GM21447 (cell line): ENCODE measurements around the gene PLXDC2.
"Not testable (repeated sequence)": the region's sequence is repeated elsewhere in the genome, so short reads cannot be mapped to it uniquely, and the experiment has no call there.

ENCODE experiments used
- ATAC-seq: cut with Tn5 transposase; IDR thresholded peaks from one replicate; pipeline ENCODE4 v1.9.1; 2021; ENCODE audit not compliant: unreplicated experiment

Gene PLXDC2

DNA sequence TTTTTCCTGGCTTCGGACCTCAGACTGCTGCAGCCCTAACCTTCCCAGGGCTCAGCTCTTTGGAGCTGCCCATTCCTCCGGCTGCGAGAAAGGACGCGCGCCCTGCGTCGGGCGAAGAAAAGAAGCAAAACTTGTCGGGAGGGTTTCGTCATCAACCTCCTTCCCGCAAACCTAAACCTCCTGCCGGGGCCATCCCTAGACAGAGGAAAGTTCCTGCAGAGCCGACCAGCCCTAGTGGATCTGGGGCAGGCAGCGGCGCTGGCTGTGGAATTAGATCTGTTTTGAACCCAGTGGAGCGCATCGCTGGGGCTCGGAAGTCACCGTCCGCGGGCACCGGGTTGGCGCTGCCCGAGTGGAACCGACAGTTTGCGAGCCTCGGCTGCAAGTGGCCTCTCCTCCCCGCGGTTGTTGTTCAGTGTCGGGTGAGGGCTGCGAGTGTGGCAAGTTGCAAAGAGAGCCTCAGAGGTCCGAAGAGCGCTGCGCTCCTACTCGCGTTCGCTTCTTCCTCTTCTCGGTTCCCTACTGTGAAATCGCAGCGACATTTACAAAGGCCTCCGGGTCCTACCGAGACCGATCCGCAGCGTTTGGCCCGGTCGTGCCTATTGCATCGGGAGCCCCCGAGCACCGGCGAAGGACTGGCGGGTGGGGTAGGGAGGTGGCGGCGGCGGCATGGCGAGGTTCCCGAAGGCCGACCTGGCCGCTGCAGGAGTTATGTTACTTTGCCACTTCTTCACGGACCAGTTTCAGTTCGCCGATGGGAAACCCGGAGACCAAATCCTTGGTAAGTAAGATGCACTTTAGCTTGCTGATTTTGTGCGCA, at the start of gene PLXDC2:
Gene PLXDC2 (plus strand): TSS at position 22 of the 820 bp plus-strand sequence.
- ATAC-seq: peak; percentile 39

DNA sequence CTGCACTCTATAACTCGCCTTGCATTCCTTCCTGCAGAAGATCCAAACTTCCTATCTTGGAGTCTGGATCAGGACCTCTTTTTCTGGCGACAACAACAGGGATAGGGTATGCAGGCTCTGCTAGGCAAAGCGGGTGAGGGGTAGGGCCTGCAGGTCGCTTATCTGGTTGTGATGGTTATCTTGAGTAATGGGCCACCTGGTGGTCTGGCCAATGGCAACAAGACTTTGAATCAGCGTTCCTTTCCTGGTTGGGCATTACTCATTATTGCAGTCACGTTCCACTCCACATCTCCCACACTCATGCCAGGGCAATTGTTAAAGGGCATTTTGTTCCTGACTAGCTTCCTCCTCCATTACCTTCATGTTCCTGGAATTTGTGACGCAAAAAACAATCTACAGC, 48.4 kb upstream of the PLXDC2 start:
- no peak for ATAC-seq

- not testable (repeated sequence) for ATAC-seq
Measured at GRCh38 chr10:19769826-19770225, 46.4 kb upstream of the PLXDC2 start.

DNA sequence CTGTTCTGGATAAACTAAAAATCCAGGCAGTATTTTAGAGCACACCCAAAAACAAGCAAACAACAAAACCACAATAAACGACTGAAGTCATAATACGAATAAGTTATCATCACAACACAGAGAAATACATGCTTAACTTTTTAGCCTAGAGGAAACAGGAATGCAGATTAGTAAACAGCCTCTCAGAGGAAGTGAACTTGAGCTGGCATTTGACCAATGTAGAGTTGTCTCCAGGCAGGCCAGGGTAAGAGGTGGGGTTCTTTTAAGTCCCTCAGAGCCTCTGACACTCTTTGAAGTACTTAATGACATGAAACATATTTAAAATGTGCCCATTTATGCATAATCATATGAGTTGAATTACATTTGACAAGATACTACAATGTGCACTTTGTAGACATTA, 43.3 kb upstream of the PLXDC2 start:
- no peak for ATAC-seq

DNA sequence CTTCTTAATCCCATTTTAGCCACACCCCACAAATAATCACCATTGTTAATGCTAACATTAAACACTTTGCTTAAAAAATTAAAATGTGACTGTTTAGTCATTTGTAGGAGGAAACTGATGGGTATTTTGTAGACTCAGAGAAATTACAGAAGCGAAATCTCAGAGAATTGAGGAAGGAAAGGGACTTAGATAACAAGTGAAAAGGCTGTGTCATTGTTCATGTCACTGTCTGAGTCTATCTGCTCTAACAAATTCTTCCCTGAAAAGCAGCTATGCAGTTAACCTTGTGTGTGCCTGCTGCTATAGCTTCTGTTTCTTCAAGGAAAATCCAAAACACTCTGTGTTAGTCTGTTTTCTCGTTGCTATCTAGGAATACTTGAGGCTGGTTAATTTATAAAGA, 40.9 kb upstream of the PLXDC2 start:
- ATAC-seq: no peak

DNA sequence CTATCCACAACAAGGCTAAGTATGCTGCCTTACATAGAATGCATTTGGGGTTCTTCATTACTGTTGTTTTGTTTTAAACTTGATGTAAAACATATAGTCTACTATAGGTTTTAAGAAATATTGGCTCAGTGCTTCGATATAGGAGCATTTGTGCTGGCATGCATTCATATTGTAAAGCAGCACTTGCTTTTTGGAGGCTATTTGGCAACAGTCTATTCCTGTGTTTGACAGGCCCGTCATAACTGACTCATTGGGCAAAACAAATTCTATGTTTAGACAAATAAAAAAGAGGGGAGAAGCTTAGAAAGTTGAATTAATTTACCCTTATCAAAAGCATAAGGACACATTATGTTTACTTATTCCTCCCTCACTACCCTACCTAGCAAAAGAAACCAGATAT, 38.4 kb upstream of the PLXDC2 start:
- ATAC-seq: no peak

GRCh38 chr10:19778996-19779395, 37.2 kb upstream of the PLXDC2 start:
- ATAC-seq: no peak

DNA sequence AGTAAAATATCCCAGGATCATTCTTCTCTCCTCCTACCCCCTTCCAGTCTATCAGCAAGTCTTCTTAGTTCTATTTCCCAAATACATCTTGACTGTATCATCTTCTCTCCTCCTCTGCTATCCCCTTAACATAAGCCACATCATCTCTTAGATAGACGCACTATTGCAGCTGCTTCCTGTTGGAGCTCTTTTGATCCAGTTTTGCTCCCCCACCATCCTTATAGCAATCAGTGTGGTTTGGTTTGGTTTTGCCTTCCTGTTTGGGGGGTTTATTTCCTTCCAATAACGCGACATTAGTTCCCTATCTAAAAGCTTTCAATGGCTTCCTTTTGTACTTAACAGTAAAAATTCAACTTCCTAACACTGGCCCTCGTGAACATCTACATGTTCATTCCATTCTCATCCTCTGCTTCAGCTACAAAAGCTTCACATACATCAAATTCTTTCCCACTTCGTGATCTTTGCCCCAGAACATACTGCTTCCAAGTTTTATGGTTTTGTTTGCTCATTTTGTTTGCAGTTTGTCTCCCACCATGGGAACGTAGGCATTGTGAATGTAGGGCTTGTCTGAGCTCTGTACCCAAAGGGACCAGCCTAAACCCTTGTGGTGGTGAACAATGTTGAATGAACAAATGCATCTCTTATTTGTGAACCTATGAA, 33.7 kb upstream of the PLXDC2 start:
- no peak for ATAC-seq

- ATAC-seq: no peak
Measured at GRCh38 chr10:19783721-19784120, 32.5 kb upstream of the PLXDC2 start.

GRCh38 chr10:19785366-19785765, 30.9 kb upstream of the PLXDC2 start:
- no peak for ATAC-seq

DNA sequence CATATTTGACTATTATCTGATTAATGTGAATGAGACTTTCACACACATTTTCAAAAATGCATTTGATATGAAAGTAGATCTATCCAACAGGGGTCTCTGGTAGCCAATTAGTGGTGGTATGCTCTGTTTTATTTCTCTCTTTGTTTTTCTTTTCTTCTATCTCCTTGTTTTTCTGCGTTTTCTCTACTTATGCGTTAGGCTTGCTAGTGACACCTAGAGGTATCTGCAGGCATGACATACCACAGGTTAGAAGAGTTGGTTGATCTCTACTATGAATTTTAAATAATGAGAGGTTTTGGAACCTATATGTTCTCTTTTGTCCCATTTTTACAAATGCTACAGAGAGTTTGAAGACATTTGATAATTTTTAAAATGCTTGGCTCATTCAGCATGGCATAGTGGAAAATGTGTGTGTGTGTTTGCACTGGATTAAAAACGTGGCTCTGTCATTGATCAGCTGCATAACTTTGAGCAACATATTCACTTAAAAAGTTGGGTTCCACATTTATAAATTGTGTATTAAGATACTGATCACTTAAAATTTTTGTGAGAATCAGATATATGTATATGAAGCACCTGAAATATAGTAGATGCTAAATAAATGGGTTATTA, 28.1 kb upstream of the PLXDC2 start:
- ATAC-seq: no peak

GRCh38 chr10:19788902-19789301, 27.3 kb upstream of the PLXDC2 start:
- ATAC-seq: no peak

DNA sequence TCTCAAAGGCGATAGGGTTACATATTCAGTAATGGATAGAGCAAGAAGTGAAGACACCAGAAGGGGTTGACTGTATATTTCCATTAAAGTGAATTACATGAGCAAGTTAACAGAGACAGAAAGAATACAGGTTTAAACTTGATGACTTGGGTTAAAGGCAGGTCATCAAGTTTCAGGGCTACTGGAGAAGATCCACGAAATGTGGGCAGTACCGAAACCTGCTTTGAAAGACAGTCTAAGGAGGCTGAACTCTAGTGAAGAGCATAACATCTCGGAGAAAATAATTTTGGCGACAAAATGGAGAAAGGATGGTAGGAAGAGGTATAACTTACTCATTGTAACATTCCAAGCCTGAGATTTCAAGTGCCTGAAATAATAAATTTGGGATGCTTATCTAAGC, 26.6 kb upstream of the PLXDC2 start:
- no peak for ATAC-seq

DNA sequence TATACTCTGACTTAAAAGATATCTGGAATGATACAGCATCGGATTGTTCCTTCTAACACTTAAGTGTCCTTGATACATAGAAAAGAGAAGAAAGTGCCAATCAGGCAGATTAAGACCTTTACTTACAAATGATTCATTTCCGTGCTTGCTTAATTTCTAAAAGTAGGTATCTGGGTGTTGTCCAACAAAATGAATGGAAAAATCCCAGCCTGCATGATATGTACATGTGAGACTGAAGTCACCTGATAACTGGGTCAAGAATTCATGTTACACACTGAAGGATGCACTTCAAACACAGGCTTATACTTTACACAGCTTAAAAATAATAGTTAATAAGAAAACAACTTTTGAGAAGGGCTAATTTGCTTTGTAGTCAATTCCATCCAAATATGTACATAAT, 25.2 kb upstream of the PLXDC2 start:
- ATAC-seq: no peak

DNA sequence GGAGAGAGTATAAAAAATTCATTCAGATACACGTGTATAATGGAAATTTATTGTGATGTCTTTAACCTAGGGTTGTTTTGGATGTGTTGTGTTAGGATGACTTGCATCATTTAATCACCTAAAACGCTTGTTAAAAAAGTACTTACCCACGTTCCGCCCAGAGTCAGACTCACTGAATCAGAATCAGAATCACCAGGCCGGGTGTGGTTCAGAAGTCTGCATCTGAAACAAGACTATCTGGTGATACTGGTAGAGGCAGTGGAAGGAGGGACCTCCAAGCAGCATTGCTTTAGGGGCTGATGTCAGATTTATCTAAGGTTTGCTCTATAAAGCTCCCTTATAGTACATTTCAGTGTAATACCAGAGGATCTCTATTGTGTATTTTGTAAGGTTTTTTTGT, 20.5 kb upstream of the PLXDC2 start:
- no peak for ATAC-seq

- ATAC-seq: no peak
Measured at GRCh38 chr10:19800161-19800560, 16.1 kb upstream of the PLXDC2 start.

DNA sequence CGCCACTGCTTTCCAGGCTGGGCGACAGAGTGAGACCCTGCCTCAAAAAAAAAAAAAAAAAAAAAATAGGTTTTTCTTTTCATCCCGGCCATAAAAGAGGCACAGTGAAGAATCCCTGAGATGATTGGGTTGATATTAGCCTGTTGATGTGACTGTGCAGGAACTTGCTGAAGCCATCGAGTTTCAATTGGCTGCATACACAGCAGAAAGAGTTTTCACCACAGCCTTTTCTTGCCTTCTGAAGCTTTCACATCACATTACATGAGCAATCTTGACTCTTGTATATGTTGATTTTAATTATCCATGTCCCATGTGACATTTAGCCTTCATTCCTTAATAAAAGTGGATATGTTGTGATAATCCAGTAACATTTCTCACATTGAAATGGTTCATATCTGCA, 14.9 kb upstream of the PLXDC2 start:
- no peak for ATAC-seq

DNA sequence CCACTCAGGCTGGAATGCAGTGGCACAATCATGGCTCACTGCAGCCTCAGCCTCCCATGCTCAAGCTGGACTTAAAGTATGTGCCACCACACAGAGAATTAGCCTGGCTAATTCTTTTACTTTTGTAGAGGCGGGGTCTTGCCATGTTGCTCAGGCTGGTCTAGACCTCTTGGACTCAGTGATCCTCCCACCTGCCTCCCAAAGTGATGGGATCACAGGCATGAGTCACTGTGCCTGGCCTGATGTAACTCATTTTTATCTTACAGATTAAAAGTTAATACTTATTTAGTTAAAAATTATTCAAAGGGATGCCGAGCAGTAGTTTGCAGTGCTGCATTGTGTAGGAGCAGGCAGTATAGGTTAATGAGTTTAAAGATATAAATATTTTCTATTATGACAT, 12.6 kb upstream of the PLXDC2 start:
- no peak for ATAC-seq

DNA sequence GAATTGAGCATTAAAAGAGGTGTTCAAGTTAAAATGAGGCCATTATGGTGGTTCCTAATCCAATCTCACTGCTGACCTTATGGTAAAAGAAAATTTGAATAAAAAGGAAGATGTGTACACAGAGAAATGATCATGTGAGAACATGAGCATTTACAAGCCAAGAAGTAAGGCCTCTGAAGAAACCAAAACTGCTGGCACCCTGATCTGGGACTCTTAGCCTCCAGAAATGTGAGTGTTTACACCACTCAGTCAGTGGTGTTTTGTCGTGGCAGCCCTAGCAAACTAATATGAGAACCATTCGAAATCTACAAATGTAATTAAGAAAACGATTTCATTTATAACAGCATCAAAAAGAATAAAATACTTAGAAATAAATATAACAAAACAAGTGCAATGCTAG, 6.8 kb upstream of the PLXDC2 start:
- no peak for ATAC-seq

DNA sequence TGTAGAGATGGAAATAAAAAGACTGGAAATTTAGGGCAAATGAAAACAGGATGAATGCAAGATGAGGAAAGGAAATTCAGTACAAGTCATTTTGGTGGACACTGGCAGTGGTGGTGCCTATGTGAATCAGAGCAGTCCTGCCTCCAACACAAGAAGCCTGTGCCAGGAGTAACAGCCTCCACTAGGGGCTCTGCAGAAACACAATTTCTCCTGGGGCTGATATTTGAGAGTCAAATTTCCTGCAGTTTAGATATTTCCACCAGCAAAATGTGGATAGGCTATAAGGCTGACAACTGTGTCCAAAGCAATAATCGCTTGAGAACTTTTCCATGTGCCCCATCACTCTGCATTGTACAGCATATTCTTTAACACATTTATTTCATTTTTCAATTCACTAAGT, 4.7 kb upstream of the PLXDC2 start:
- no peak for ATAC-seq

GRCh38 chr10:19812976-19813375, 3.3 kb upstream of the PLXDC2 start:
- ATAC-seq: no peak

DNA sequence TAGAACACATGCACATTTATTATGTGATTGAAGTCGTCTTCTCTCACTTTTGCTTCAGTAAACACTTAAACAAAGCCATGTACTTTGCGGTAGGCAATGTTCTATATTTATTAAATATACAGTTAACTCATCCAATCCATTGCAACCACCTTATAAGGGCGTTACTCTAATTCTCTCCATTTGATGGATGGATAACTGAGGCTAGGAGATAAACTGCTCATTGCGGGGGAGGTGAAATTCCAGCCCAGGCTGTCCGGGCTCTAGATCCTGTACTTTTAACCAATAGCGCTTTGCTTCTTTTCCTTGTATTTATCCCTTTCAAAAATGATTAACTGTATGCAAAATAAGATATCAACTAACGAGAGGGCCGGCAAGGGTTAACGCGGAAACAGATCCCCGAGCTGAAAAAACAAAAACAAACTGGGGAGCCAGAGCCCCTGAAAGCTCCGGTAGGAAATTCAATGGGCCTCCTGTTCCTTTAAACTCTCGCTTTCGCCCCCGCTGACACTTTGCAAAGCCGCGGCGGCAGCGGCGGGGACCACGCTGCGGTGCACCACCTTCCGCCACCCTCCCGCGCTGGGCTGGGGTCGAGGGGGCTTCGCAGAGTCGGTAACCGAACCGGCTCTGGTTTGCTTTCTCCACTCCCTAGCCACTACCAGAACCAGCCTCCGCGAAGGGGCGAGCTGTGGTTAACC, 1.0 kb upstream of the PLXDC2 start:
- no peak for ATAC-seq
